Muscle layer of duodenum (tissue), 2 donors: ENCODE data around the gene SPATS1.
"Not testable (repeated sequence)": the region's sequence is repeated elsewhere in the genome, so short reads cannot be mapped to it uniquely, and the experiment has no call there.

Experiments used
- H3K27ac ChIP-seq: one replicate; pipeline ENCODE4 v1.7.0; 2013; ENCODE audit warnings: mild to moderate bottlenecking, low read length
- H3K27me3 ChIP-seq: one replicate; pipeline ENCODE4 v1.7.0; 2013; ENCODE audit warnings: low read depth, mild to moderate bottlenecking, control low read depth, low read length
- H3K36me3 ChIP-seq, 2 donors: one replicate each; pipeline ENCODE4 v1.7.0; 2013; ENCODE audit warnings: low read length in 2 of 2, control low read depth in 1 of 2, mild to moderate bottlenecking in 1 of 2; ENCODE audit not compliant: insufficient read depth in 2 of 2, control insufficient read depth in 1 of 2
- H3K4me1 ChIP-seq, 2 donors: one replicate each; pipeline ENCODE4 v1.7.0; 2013; ENCODE audit warnings: low read length in 2 of 2, mild to moderate bottlenecking in 2 of 2, control low read depth in 1 of 2, moderate library complexity in 1 of 2; ENCODE audit not compliant: insufficient read depth in 2 of 2, control insufficient read depth in 1 of 2
- H3K4me3 ChIP-seq, 2 donors: one replicate each; pipeline ENCODE4 v1.7.0; 2013; ENCODE audit warnings: low read length in 2 of 2, low read depth in 1 of 2, mild to moderate bottlenecking in 1 of 2
- H3K9me3 ChIP-seq, 2 donors: one replicate each; pipeline ENCODE4 v1.7.0; 2013; ENCODE audit warnings: low read length in 2 of 2, control low read depth in 1 of 2, mild to moderate bottlenecking in 1 of 2; ENCODE audit not compliant: control insufficient read depth in 1 of 2
- donor health status: healthy.

SPATS1 gene

GRCh38 chr6:44312901-44313788 lies 29.3 kb upstream of the SPATS1 start, which contains the start of gene AARS2:
TSS of gene AARS2 (minus strand) at chr6:44313347. CDS start at chr6:44313323, 24 bp downstream.
- peaks cover 7% of the 10 kb centered on the region in 2 donors for H3K4me1 ChIP-seq
- H3K36me3 ChIP-seq: peaks cover 24 to 31% of the 10 kb centered on the region in 2 donors
- no peaks in the 10 kb centered on the region for H3K27me3 ChIP-seq
- H3K27ac ChIP-seq: peak within 1 kb of the TSS; percentile 73
- no peaks in the 10 kb centered on the region for H3K9me3 ChIP-seq
- H3K4me3 ChIP-seq: peak within 1 kb of the TSS; percentile 89 to 93

- peaks cover 16 to 18% of the 10 kb centered on the region in 2 donors for H3K36me3 ChIP-seq
- not testable (repeated sequence) for H3K4me1 ChIP-seq, H3K9me3 ChIP-seq, H3K27me3 ChIP-seq, H3K4me3 ChIP-seq, H3K27ac ChIP-seq
Observed at GRCh38 chr6:44314657-44315056, 27.8 kb upstream of the SPATS1 start.

- Histone ChIP-seq H3K27me3 (no peaks in the 10 kb centered on the region), H3K4me1 (peaks cover 7% of the 10 kb centered on the region in 2 donors), H3K36me3 (peaks cover 9% of the 10 kb centered on the region in 2 donors), H3K4me3 (no peak overlapping the region), H3K9me3 (no peaks in the 10 kb centered on the region), H3K27ac (no peak overlapping the region)
Observed at GRCh38 chr6:44315516-44315915, 26.9 kb upstream of the SPATS1 start.

GRCh38 chr6:44315951-44316350 lies 26.5 kb upstream of the SPATS1 start:
- H3K4me3 ChIP-seq: no peak overlapping the region
- H3K27me3 ChIP-seq: no peaks in the 10 kb centered on the region
- H3K36me3 ChIP-seq: peaks cover 4 to 5% of the 10 kb centered on the region in 2 donors
- no peak overlapping the region for H3K27ac ChIP-seq
- peaks cover 7% of the 10 kb centered on the region in 2 donors for H3K4me1 ChIP-seq
- H3K9me3 ChIP-seq: no peaks in the 10 kb centered on the region

- Histone ChIP-seq H3K4me1 (peaks cover 7% of the 10 kb centered on the region in 2 donors), H3K4me3 (no peak overlapping the region), H3K27ac (no peak overlapping the region), H3K27me3 (no peaks in the 10 kb centered on the region), H3K9me3 (no peaks in the 10 kb centered on the region), H3K36me3 (no peaks in the 10 kb centered on the region)
Observed at GRCh38 chr6:44316481-44316880, 26.0 kb upstream of the SPATS1 start.

- not testable (repeated sequence) for H3K9me3 ChIP-seq, H3K4me3 ChIP-seq, H3K27ac ChIP-seq, H3K36me3 ChIP-seq, H3K27me3 ChIP-seq, H3K4me1 ChIP-seq
Observed at GRCh38 chr6:44317136-44317631, 25.3 kb upstream of the SPATS1 start.

- no peaks in the 10 kb centered on the region for H3K4me1 ChIP-seq
- H3K4me3 ChIP-seq: no peak overlapping the region
- no peak overlapping the region for H3K27ac ChIP-seq
Observed at GRCh38 chr6:44321210-44321609, 21.2 kb upstream of the SPATS1 start.

GRCh38 chr6:44327096-44327495 lies 15.4 kb upstream of the SPATS1 start:
- H3K27ac ChIP-seq: no peak overlapping the region
- H3K36me3 ChIP-seq: no peaks in the 10 kb centered on the region
- no peak overlapping the region for H3K4me3 ChIP-seq

More at GRCh38 chr6:44321210-44321609, 21.2 kb upstream of the SPATS1 start:
- Histone ChIP-seq H3K36me3 (no peaks in the 10 kb centered on the region), H3K9me3 (no peaks in the 10 kb centered on the region), H3K27me3 (no peaks in the 10 kb centered on the region)

GRCh38 chr6:44327760-44328159 lies 14.7 kb upstream of the SPATS1 start:
- Histone ChIP-seq H3K27me3 (no peaks in the 10 kb centered on the region), H3K4me1 (no peaks in the 10 kb centered on the region), H3K9me3 (no peaks in the 10 kb centered on the region), H3K27ac (no peak overlapping the region), H3K4me3 (no peak overlapping the region), H3K36me3 (no peaks in the 10 kb centered on the region)

More at GRCh38 chr6:44327096-44327495, 15.4 kb upstream of the SPATS1 start:
- Histone ChIP-seq H3K4me1 (no peaks in the 10 kb centered on the region), H3K27me3 (no peaks in the 10 kb centered on the region), H3K9me3 (no peaks in the 10 kb centered on the region)

- not testable (repeated sequence) for H3K4me3 ChIP-seq, H3K4me1 ChIP-seq, H3K36me3 ChIP-seq, H3K9me3 ChIP-seq, H3K27me3 ChIP-seq, H3K27ac ChIP-seq
Observed at GRCh38 chr6:44328203-44328602, 14.2 kb upstream of the SPATS1 start.

GRCh38 chr6:44329858-44330257 lies 12.6 kb upstream of the SPATS1 start:
- Histone ChIP-seq H3K9me3 (no peaks in the 10 kb centered on the region), H3K4me3 (no peak overlapping the region), H3K36me3 (no peaks in the 10 kb centered on the region), H3K27me3 (no peaks in the 10 kb centered on the region), H3K27ac (no peak overlapping the region), H3K4me1 (no peaks in the 10 kb centered on the region)
